ENCODE results near the gene CEP170B. TPM values are rescaled to one million over a fixed set of nuclear protein-coding genes. Genes with fewer than 3 reads are reported as not detected.

The CEP170B gene
- total and polyA plus RNA-seq, 2 of the 8 experiments (the other 6 are each of a cell fraction or from before 2014, with no cell fraction given) = 9.1 to 33.8 TPM

GRCh38 chr14:104908303-104908702 lies 43.2 kb downstream of the CEP170B start (continued):
- no peak for TF ChIP-seq CHD7 (IDR thresholded peaks at IDR 0.05; ENCODE audit: insufficient replicate concordance, low read length)

Data from H1 (cell line).